Activated CD8-positive, alpha-beta T cell treated with anti-CD3 and anti-CD28 coated beads for 36 hours (primary cell): ENCODE data around the gene GRM5. TPM values are rescaled to one million over a fixed set of nuclear protein-coding genes. Genes with fewer than 3 reads are reported as not detected.

Experiments
- ATAC-seq: fragments of 200-7000 bp; cut with Tn5 transposase; one replicate; pipeline ENCODE4 v1.10.0; 2021; ENCODE audit warnings: mild to moderate bottlenecking, moderate library complexity
- CTCF ChIA-PET: fragments of 350-600 bp; sonication (Branson Sonifier 250); formaldehyde crosslinking; loops from one replicate; lab custom pipeline; 2021; ENCODE audit warnings: antibody characterized with exemption; lab: Charles Lee
- POLR2A ChIA-PET: fragments of 350-600 bp; sonication (Branson Sonifier 250); formaldehyde crosslinking; loops from one replicate; lab custom pipeline; 2021; ENCODE audit warnings: antibody characterized with exemption; lab: Charles Lee
- DNase-seq: peaks from one replicate; pipeline ENCODE4 v3.0.0-alpha.2; 2020
- H3K27ac Mint-ChIP-seq: one replicate; pipeline ENCODE4 v1.8.0; 2021; ENCODE audit warnings: mild to moderate bottlenecking, mixed read lengths
- H3K27me3 Mint-ChIP-seq: one replicate; pipeline ENCODE4 v1.8.0; 2021; ENCODE audit warnings: mixed read lengths
- H3K36me3 Mint-ChIP-seq: one replicate; pipeline ENCODE4 v1.8.0; 2021; ENCODE audit warnings: low read depth, mixed read lengths
- H3K4me1 Mint-ChIP-seq: one replicate; pipeline ENCODE4 v1.8.0; 2021; ENCODE audit warnings: low read depth, mixed read lengths
- H3K4me3 Mint-ChIP-seq: one replicate; pipeline ENCODE4 v1.8.0; 2021; ENCODE audit warnings: mild to moderate bottlenecking, moderate library complexity, mixed read lengths
- H3K9me3 Mint-ChIP-seq: one replicate; pipeline ENCODE4 v1.8.0; 2021; ENCODE audit warnings: mixed read lengths
- CTCF ChIP-seq: fragments of 200-600 bp; IDR thresholded peaks from one replicate; pipeline ENCODE4 v1.8.0; 2022; ENCODE audit warnings: antibody characterized with exemption, mild to moderate bottlenecking
- intact Hi-C: fragments of 100-400 bp; cut with micrococcal nuclease; formaldehyde crosslinking; loops from one replicate; pipeline ENCODE4 v1.10.0; 2022
- total RNA-seq, 2 experiments: library from RNA; stranded (reverse); gene quantifications; one replicate each; pipeline ENCODE4 v1.2.3, GENCODE V29; 2021

GRM5 gene
- total RNA-seq, 2 experiments from 2014 or later, result not detected

GRCh38 chr11:88555829-88556202 is 510.0 kb downstream of the GRM5 start:
- DNase-seq (no peak), ATAC-seq (no peak)
- no peak for TF ChIP-seq CTCF
- no peak overlapping the region for H3K27ac Mint-ChIP-seq
- POLR2A ChIA-PET, result no interaction called here
- intact Hi-C loops, result no loop called here
- no peaks in the 10 kb centered on the region for H3K27me3 Mint-ChIP-seq
- no peak overlapping the region for H3K4me3 Mint-ChIP-seq
- peaks cover 5% of the 10 kb centered on the region for H3K4me1 Mint-ChIP-seq
- CTCF ChIA-PET, result no interaction called here
- no peaks in the 10 kb centered on the region for H3K9me3 Mint-ChIP-seq
- H3K36me3 Mint-ChIP-seq, result no peaks in the 10 kb centered on the region

GRCh38 chr11:88555018-88555828 is 510.6 kb downstream of the GRM5 start:
- Mint-ChIP-seq H3K27ac (no peak overlapping the region), H3K27me3 (no peaks in the 10 kb centered on the region), H3K4me3 (no peak overlapping the region), H3K4me1 (peaks cover 5% of the 10 kb centered on the region), H3K9me3 (no peaks in the 10 kb centered on the region), H3K36me3 (no peaks in the 10 kb centered on the region)
- POLR2A ChIA-PET, result no interaction called here
- CTCF ChIA-PET, result interaction anchor here (0.8 kb wide), 1 partner anchor 15 kb away, joined by 3 read pairs; no protein-coding TSS in a partner anchor
- TF ChIP-seq CTCF, result no peak
- DNase-seq (no peak), ATAC-seq (no peak)
- intact Hi-C loops, result no loop called here

GRCh38 chr11:88553204-88553603 is 512.6 kb downstream of the GRM5 start:
- intact Hi-C loops, result loop anchor here (5.0 kb wide), 1 partner anchor 321 kb away; no protein-coding TSS in a partner anchor
- ChIA-PET CTCF (interaction anchor here (0.6 to 9.0 kb wide), 17 partner anchors 9 to 979 kb away, joined by 3 to 84 read pairs (median 5); no protein-coding TSS in a partner anchor), POLR2A (no interaction called here)

GRCh38 chr11:88552379-88553062 is 513.3 kb downstream of the GRM5 start:
- DNase-seq, result peak; percentile 72
- ChIA-PET POLR2A (no interaction called here), CTCF (interaction anchor here (0.6 to 9.0 kb wide), 53 partner anchors 9 to 1200 kb away, joined by 3 to 84 read pairs (median 3); partner anchors contain the start of gene CTSC)
- ATAC-seq, result peak; percentile 86
- no peak overlapping the region for H3K4me3 Mint-ChIP-seq
- TF ChIP-seq CTCF, result peak; percentile 65
- intact Hi-C loops, result loop anchor here (5.0 kb wide), 1 partner anchor 320 kb away; no protein-coding TSS in a partner anchor
- peaks cover 5% of the 10 kb centered on the region for H3K4me1 Mint-ChIP-seq
- H3K27me3 Mint-ChIP-seq, result no peaks in the 10 kb centered on the region
- H3K27ac Mint-ChIP-seq, result no peak overlapping the region
- no peaks in the 10 kb centered on the region for H3K9me3 Mint-ChIP-seq
- no peaks in the 10 kb centered on the region for H3K36me3 Mint-ChIP-seq

More at GRCh38 chr11:88553204-88553603, 512.6 kb downstream of the GRM5 start:
- Mint-ChIP-seq H3K36me3 (no peaks in the 10 kb centered on the region), H3K27me3 (no peaks in the 10 kb centered on the region), H3K4me3 (no peak overlapping the region), H3K27ac (no peak overlapping the region), H3K4me1 (peaks cover 5% of the 10 kb centered on the region), H3K9me3 (no peaks in the 10 kb centered on the region)
- ATAC-seq, result no peak
- TF ChIP-seq CTCF, result no peak
- DNase-seq, result no peak
